ENCODE data around the gene NKX1-2. TPM values are rescaled to one million over a fixed set of nuclear protein-coding genes. Genes with fewer than 3 reads are reported as not detected.

Gene NKX1-2
- total and polyA plus RNA-seq, 2 donors from 2014 or later, result not detected

DNA sequence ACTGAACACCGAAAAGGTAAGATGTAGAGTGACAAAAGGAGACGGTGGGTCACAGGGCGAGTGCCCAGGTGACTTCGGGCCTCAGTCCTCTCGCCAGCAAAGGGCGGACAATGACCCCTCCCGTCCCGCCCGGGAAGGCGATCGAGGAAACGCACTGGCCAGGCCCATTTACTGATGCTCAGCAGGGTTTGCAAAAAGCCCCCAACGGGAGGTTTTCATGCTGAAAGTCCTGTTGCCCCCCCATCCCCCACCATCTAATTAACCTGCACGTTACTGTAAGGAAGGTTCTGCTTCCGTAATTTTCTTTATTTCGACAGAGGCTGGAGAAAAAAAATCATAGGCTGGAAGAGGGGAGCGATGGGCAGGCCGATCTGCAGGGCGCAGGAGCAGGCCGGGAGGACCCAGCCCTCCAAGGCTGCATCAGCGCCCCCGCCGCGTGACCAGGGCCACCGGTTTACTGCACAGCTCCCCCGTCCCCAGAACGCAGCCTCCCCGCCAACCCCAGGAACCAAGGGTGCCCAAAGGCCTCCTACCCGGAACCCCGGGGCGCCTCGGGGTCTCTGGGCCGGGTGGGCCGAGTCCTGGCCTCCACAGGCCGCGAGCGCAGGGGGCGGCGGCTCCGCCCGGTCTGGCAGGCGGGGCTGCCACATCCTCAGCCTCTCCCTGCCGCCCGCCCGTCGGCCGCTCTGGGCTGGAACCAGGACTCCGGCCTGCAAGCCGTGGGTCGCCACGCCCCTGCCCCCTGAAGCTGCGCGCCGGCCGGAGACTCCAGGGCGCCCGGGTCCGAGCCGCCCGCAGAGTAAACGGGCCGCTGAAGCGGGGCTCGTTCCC is 31.7 kb downstream of the NKX1-2 start:
- no peaks in the 10 kb centered on the region for H3K36me3 ChIP-seq (ENCODE audit: control insufficient read depth in 2 of 3, insufficient read depth in 3 of 3, low read length in 3 of 3)
- H3K9me3 ChIP-seq (ENCODE audit: control insufficient read depth in 2 of 3, insufficient read depth in 1 of 3, low read length in 3 of 3), result no peaks in the 10 kb centered on the region
- H3K27ac ChIP-seq (ENCODE audit: low read depth in 2 of 2, low read length in 2 of 2), result peak overlapping the region; percentile 64
- DNase-seq, result peak; percentile 66 to 88 (median 76)
- intact Hi-C loops (cut with DNase I), result no loop called here
- H3K9ac ChIP-seq (ENCODE audit: low read length in 3 of 3), result peak overlapping the region; percentile 1 to 67 (median 48)
- TF ChIP-seq, protein P1, sequence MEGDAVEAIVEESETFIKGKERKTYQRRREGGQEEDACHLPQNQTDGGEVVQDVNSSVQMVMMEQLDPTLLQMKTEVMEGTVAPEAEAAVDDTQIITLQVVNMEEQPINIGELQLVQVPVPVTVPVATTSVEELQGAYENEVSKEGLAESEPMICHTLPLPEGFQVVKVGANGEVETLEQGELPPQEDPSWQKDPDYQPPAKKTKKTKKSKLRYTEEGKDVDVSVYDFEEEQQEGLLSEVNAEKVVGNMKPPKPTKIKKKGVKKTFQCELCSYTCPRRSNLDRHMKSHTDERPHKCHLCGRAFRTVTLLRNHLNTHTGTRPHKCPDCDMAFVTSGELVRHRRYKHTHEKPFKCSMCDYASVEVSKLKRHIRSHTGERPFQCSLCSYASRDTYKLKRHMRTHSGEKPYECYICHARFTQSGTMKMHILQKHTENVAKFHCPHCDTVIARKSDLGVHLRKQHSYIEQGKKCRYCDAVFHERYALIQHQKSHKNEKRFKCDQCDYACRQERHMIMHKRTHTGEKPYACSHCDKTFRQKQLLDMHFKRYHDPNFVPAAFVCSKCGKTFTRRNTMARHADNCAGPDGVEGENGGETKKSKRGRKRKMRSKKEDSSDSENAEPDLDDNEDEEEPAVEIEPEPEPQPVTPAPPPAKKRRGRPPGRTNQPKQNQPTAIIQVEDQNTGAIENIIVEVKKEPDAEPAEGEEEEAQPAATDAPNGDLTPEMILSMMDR (IDR thresholded peaks at IDR 0.05; ENCODE audit: borderline replicate concordance, extremely low read depth, insufficient read depth), result no peak
- no peaks in the 10 kb centered on the region for H3K27me3 ChIP-seq (ENCODE audit: control insufficient read depth, insufficient read depth, low read length)
- H3K4me1 ChIP-seq (ENCODE audit: control insufficient read depth in 2 of 3, insufficient read depth in 2 of 3, low read depth in 1 of 3, low read length in 3 of 3), result peaks cover 0 to 13% (median 4%) of the 10 kb centered on the region in 3 donors
- peak overlapping the region; percentile 23 to 72 (median 61) for H3K4me3 ChIP-seq (ENCODE audit: low read length in 3 of 3)
- no peak for FAIRE-seq

DNA sequence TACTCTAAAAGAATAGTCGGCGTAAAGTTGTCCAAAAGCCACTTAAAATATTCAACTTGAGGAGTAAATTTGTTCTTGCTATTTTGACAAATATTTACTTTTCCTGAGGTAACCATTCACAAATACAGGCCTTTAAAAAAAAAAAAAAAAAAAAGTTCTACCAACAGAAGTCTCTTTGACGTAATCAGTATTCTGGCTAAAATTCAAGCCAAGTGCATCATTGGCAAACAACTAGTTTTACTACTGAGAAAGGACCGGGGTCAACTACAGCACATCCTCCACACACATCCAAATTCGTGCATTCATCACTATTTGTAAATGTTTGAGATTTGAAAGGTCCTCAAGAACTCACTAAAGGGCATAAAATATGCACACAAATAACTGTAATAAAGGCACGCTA is 33.1 kb downstream of the NKX1-2 start:
- intact Hi-C loops (cut with DNase I), result no loop called here
- peak; percentile 51 for FAIRE-seq
- Histone ChIP-seq H3K27me3 (ENCODE audit: control insufficient read depth, insufficient read depth, low read length) (no peaks in the 10 kb centered on the region), H3K9ac (ENCODE audit: low read length in 3 of 3) (no peak overlapping the region), H3K4me3 (ENCODE audit: low read length in 3 of 3) (no peak overlapping the region), H3K36me3 (ENCODE audit: control insufficient read depth in 2 of 3, insufficient read depth in 3 of 3, low read length in 3 of 3) (no peaks in the 10 kb centered on the region), H3K27ac (ENCODE audit: low read depth in 2 of 2, low read length in 2 of 2) (no peak overlapping the region), H3K9me3 (ENCODE audit: control insufficient read depth in 2 of 3, insufficient read depth in 1 of 3, low read length in 3 of 3) (no peaks in the 10 kb centered on the region), H3K4me1 (ENCODE audit: control insufficient read depth in 2 of 3, insufficient read depth in 2 of 3, low read depth in 1 of 3, low read length in 3 of 3) (peaks cover 0 to 13% (median 4%) of the 10 kb centered on the region in 3 donors)
- TF ChIP-seq, protein P1 (IDR thresholded peaks at IDR 0.05; ENCODE audit: borderline replicate concordance, extremely low read depth, insufficient read depth), result no peak
- no peak for DNase-seq

DNA sequence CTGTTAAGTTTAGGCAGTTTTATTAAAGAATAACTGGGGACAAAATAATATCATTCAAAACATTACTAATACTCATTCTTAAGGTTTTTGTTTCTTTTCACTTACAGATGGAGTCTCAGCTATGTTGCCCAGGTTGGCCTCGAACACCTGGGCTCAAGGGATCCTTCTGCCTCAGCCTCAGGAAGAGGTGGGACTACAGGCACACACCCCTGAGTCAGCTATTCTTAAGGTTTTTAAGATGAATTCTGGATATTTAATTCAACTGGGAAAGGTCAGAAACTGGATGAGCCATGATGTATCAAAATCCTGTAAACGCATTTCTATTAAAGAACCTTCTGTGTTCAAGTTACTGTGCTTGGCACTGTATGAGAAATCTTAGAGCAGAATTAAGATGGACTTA is 34.6 kb downstream of the NKX1-2 start:
- TF ChIP-seq, protein P1 (IDR thresholded peaks at IDR 0.05; ENCODE audit: borderline replicate concordance, extremely low read depth, insufficient read depth), result no peak
- H3K27me3 ChIP-seq (ENCODE audit: control insufficient read depth, insufficient read depth, low read length), result no peaks in the 10 kb centered on the region
- intact Hi-C loops (cut with DNase I), result no loop called here
- no peaks in the 10 kb centered on the region for H3K9me3 ChIP-seq (ENCODE audit: control insufficient read depth in 2 of 3, insufficient read depth in 1 of 3, low read length in 3 of 3)
- H3K27ac ChIP-seq (ENCODE audit: low read depth in 2 of 2, low read length in 2 of 2), result no peak overlapping the region
- H3K9ac ChIP-seq (ENCODE audit: low read length in 3 of 3), result no peak overlapping the region
- DNase-seq, result no peak
- H3K36me3 ChIP-seq (ENCODE audit: control insufficient read depth in 2 of 3, insufficient read depth in 3 of 3, low read length in 3 of 3), result peaks cover 0 to 5% (median 0%) of the 10 kb centered on the region in 3 donors
- FAIRE-seq, result no peak
- peaks cover 0 to 13% (median 4%) of the 10 kb centered on the region in 3 donors for H3K4me1 ChIP-seq (ENCODE audit: control insufficient read depth in 2 of 3, insufficient read depth in 2 of 3, low read depth in 1 of 3, low read length in 3 of 3)
- no peak overlapping the region for H3K4me3 ChIP-seq (ENCODE audit: low read length in 3 of 3)
